Thymus (tissue), 14 donors: ENCODE results near the gene TMEM41B. TPM values are rescaled to one million over a fixed set of nuclear protein-coding genes. Genes with fewer than 3 reads are reported as not detected.
"Not testable (repeated sequence)": the region's sequence is repeated elsewhere in the genome, so short reads cannot be mapped to it uniquely, and the experiment has no call there.

Experiments
- DNase-seq, 9 donors: peaks; one replicate each; pipeline ENCODE4 v3.0.0-alpha.2; 2013; ENCODE audit warnings: low spot score in 9 of 9, low read depth in 6 of 9, missing footprints in 1 of 9
- H3K27ac ChIP-seq, 2 donors: one replicate each; pipeline ENCODE4 v1.5.1; 2013; ENCODE audit warnings: control low read depth in 1 of 2, low read depth in 1 of 2, low read length in 1 of 2, mild to moderate bottlenecking in 1 of 2, moderate library complexity in 1 of 2
- H3K27me3 ChIP-seq, 2 donors: one replicate each; pipeline ENCODE4 v1.5.1; 2013; ENCODE audit warnings: low read length in 1 of 2; ENCODE audit not compliant: control insufficient read depth in 2 of 2, insufficient read depth in 1 of 2
- H3K36me3 ChIP-seq, 2 donors: one replicate each; pipeline ENCODE4 v1.5.1; 2013; ENCODE audit warnings: low read length in 1 of 2, mild to moderate bottlenecking in 1 of 2, moderate library complexity in 1 of 2; ENCODE audit not compliant: control insufficient read depth in 2 of 2, insufficient read depth in 2 of 2
- H3K4me1 ChIP-seq, 2 donors: one replicate each; pipeline ENCODE4 v1.5.1; 2013; ENCODE audit warnings: low read length in 2 of 2; ENCODE audit not compliant: control insufficient read depth in 2 of 2, insufficient read depth in 2 of 2
- H3K4me3 ChIP-seq, 2 donors: one replicate each; pipeline ENCODE4 v1.5.1; 2013; ENCODE audit warnings: low read length in 2 of 2, control low read depth in 1 of 2, mild to moderate bottlenecking in 1 of 2
- H3K9me3 ChIP-seq, 2 donors: one replicate each; pipeline ENCODE4 v1.5.1; 2013; ENCODE audit warnings: low read length in 1 of 2, mild to moderate bottlenecking in 1 of 2; ENCODE audit not compliant: control insufficient read depth in 2 of 2, insufficient read depth in 1 of 2
- WGBS: extraction: QIAGEN DNeasy Blood & Tissue Kit; methylation state at CpG from one replicate; pipeline ENCODE4 v1.1.7; 2013; 5-methylcytosine and 5-hydroxymethylcytosine counted together
- long read RNA-seq, 10 donors: transcript quantifications; one replicate each; lab custom pipeline, GENCODE V29; 2026
- polyA plus RNA-seq: library from polyadenylated mRNA; stranded (reverse); fragments of 200-250 nt; gene quantifications from one replicate; pipeline ENCODE4 v1.2.3, GENCODE V29; 2013
- total RNA-seq: library from RNA; stranded (reverse); fragments of 120-200 nt; gene quantifications from one replicate; pipeline ENCODE4 v1.2.4, GENCODE V29; 2013
- donor health status: healthy.

TMEM41B gene, protein sequence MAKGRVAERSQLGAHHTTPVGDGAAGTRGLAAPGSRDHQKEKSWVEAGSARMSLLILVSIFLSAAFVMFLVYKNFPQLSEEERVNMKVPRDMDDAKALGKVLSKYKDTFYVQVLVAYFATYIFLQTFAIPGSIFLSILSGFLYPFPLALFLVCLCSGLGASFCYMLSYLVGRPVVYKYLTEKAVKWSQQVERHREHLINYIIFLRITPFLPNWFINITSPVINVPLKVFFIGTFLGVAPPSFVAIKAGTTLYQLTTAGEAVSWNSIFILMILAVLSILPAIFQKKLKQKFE
- total RNA-seq (24.9 TPM), polyA plus RNA-seq (36.6 TPM)
- long read RNA-seq, donor 1: 0 reads
- long read RNA-seq, donor 2: 0 reads
- long read RNA-seq, donor 3, partial matches to known transcripts: 14 of 20 reads
- long read RNA-seq, donor 3, other reads (novel, unspliced or antisense): 0 of 20 reads
- long read RNA-seq, donor 4, partial matches to known transcripts: 0 of 3 reads
- long read RNA-seq, donor 4, other reads (novel, unspliced or antisense): 0 of 3 reads
- long read RNA-seq, donor 5, partial matches to known transcripts: 17 of 23 reads
- long read RNA-seq, donor 5, other reads (novel, unspliced or antisense): 0 of 23 reads
- long read RNA-seq, donor 6, partial matches to known transcripts: 0 of 5 reads
- long read RNA-seq, donor 6, other reads (novel, unspliced or antisense): 0 of 5 reads
- long read RNA-seq, donor 7, partial matches to known transcripts: 0 of 4 reads
- long read RNA-seq, donor 7, other reads (novel, unspliced or antisense): 0 of 4 reads
- long read RNA-seq, donor 8, partial matches to known transcripts: 8 of 13 reads
- long read RNA-seq, donor 8, other reads (novel, unspliced or antisense): 0 of 13 reads
- long read RNA-seq, donor 9, partial matches to known transcripts: 0 of 4 reads
- long read RNA-seq, donor 9, other reads (novel, unspliced or antisense): 0 of 4 reads
- long read RNA-seq, donor 10, partial matches to known transcripts: 0 of 5 reads
- long read RNA-seq, donor 10, other reads (novel, unspliced or antisense): 0 of 5 reads

DNA sequence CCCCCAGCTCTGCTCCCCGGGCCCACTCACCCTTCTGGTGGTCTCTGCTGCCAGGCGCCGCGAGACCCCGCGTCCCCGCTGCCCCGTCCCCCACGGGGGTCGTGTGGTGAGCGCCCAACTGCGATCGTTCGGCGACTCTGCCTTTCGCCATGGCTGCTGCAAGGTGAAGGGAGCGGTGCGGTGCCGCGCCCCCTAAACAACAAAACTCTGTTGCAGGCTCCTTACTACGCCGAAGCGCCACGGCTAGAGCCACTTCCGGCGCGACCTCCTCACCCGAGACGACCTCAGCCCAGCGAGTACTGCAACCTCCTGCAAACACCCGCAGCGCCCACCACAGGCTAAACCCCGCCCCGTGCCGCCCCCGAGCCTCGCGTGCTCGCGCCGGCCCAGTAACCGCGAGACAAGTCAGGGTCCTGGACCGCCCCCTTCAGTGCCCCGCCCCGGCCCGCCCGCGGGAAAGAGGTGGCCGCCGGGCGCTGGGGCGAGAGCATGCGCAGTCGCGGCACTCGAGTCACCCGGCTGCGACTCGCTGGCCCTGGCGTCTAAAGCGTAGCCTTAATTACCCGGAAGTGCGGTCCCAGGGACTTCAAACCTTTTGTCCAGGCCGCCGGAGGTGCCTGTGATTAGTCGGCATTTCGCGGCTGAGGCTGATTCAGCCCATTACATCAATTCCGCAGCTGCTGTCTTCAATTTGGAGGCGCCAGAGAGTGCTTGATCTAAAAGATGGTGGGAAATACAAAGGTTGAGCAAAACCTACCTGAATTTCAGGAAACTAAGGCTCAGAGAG lies at the start of gene TMEM41B:
TMEM41B (minus strand) TSS at position 303 of the 787 bp plus-strand sequence; CDS start at position 151, 152 bp downstream.
- WGBS: under 1% methylated on average over 71 of the region's 71 CpGs
- Histone ChIP-seq H3K36me3 (no peaks in the 10 kb centered on the region), H3K4me3 (peak within 1 kb of the TSS; percentile 95 to 99), H3K4me1 (peaks cover 3 to 14% of the 10 kb centered on the region in 2 donors), H3K27me3 (peaks cover 0 to 2% of the 10 kb centered on the region in 2 donors), H3K9me3 (no peaks in the 10 kb centered on the region), H3K27ac (peak within 1 kb of the TSS; percentile 94)
- peak; percentile 85 to 98 (median 96) for DNase-seq

- DNase-seq: no peak
- Histone ChIP-seq H3K4me1 (peaks cover 6 to 14% of the 10 kb centered on the region in 2 donors), H3K27ac (peak overlapping the region in 1 of 2 donors; percentile 3), H3K27me3 (no peaks in the 10 kb centered on the region), H3K4me3 (no peak overlapping the region), H3K9me3 (no peaks in the 10 kb centered on the region), H3K36me3 (no peaks in the 10 kb centered on the region)
- WGBS: 98% methylated on average over 2 of the region's 2 CpGs
Measured at GRCh38 chr11:9362393-9362863, 48.0 kb upstream of the TMEM41B start.

GRCh38 chr11:9360862-9361622 lies 46.6 kb upstream of the TMEM41B start:
- H3K4me1 ChIP-seq: peaks cover 6 to 14% of the 10 kb centered on the region in 2 donors
- DNase-seq, H3K9me3 ChIP-seq, H3K4me3 ChIP-seq, H3K36me3 ChIP-seq, H3K27me3 ChIP-seq, H3K27ac ChIP-seq: not testable (repeated sequence)
- 98% methylated on average over 13 of the region's 13 CpGs for WGBS

GRCh38 chr11:9357041-9357440 lies 42.6 kb upstream of the TMEM41B start:
- H3K4me3 ChIP-seq: no peak overlapping the region
- 99% methylated on average over 4 of the region's 4 CpGs for WGBS
- DNase-seq: no peak
- no peaks in the 10 kb centered on the region for H3K9me3 ChIP-seq
- H3K27ac ChIP-seq: no peak overlapping the region
- no peaks in the 10 kb centered on the region for H3K27me3 ChIP-seq
- H3K4me1 ChIP-seq: no peaks in the 10 kb centered on the region
- no peaks in the 10 kb centered on the region for H3K36me3 ChIP-seq

DNA sequence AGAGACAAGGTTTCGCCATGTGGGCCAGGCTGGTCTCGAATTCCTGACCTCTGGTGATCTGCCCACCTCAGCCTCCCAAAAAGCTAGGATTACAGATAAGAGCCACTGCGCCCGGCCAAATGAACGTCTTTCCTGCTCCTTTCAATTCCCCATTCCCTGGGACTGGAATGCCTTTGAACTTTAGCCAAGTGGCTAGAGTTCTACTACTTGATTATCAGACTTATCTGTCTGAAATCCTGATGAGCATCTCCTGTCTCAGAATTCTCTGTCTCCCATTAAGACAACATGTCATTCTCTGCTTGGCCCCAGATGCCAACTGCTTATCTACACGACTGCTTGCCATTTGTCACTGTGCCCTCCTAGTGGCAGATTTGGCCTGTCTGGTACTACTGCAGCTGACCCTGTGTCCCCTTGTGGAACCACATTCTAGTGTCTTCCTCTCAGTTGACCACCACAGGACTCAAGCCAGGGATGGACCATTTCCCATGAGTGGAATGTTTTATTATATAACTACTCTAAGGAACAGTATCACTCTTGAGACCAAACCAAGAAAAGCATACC lies 37.0 kb upstream of the TMEM41B start:
- H3K9me3 ChIP-seq: no peaks in the 10 kb centered on the region
- H3K36me3 ChIP-seq: no peaks in the 10 kb centered on the region
- 95% methylated on average over 6 of the region's 6 CpGs for WGBS
- H3K4me3 ChIP-seq: no peak overlapping the region
- no peak for DNase-seq
- H3K27ac ChIP-seq: no peak overlapping the region
- H3K27me3 ChIP-seq: no peaks in the 10 kb centered on the region
- peaks cover 0 to 16% of the 10 kb centered on the region in 2 donors for H3K4me1 ChIP-seq

DNA sequence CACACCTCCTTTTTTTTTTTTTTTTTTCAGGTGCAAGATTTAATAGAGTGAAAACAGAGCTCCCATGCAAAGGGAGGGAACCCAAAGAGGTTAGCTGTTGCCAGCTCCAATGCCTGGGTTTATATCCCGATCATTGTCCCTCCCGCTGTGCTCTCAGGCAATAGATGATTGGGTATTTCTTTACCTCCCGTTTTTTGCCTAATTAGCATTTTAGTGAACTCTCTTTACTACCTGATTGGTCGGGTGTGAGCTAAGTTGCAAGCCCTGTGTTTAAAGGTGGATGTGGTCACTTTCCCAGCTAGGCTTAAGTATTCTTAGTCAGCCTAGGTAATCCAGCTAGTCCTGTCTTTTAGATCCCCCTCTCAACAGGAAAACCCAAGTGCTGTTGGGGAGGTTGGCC lies 33.4 kb upstream of the TMEM41B start:
- H3K36me3 ChIP-seq, DNase-seq, H3K9me3 ChIP-seq, H3K27ac ChIP-seq, H3K27me3 ChIP-seq, H3K4me3 ChIP-seq: not testable (repeated sequence)
- peaks cover 0 to 25% of the 10 kb centered on the region in 2 donors for H3K4me1 ChIP-seq
- WGBS: 90% methylated on average over 4 of the region's 4 CpGs

- DNase-seq: peak in 8 of 9 donors; percentile 25 to 79 (median 54)
- peaks cover 0 to 25% of the 10 kb centered on the region in 2 donors for H3K4me1 ChIP-seq
- no peak overlapping the region for H3K27ac ChIP-seq
- H3K27me3 ChIP-seq: no peaks in the 10 kb centered on the region
- H3K4me3 ChIP-seq: no peak overlapping the region
- H3K9me3 ChIP-seq: no peaks in the 10 kb centered on the region
- H3K36me3 ChIP-seq: no peaks in the 10 kb centered on the region
- WGBS: 38% methylated on average over 2 of the region's 2 CpGs
Measured at GRCh38 chr11:9347100-9347499, 32.7 kb upstream of the TMEM41B start.
